Panc1 (cell line): ENCODE data around the gene TNN. TPM values are rescaled to one million over a fixed set of nuclear protein-coding genes. Genes with fewer than 3 reads are reported as not detected.

ENCODE experiments used
- ATAC-seq: fragments of 200-7000 bp; cut with Tn5 transposase; 2 replicates; pipeline ENCODE4 v1.9.1; 2020; ENCODE audit warnings: mild to moderate bottlenecking, moderate library complexity
- BruUV-seq: library from RNA; stranded (reverse); fragments of 400-500 nt; replicated peaks from 2 replicates; lab custom pipeline; 2021; lab: Mats Ljungman, UMichigan
- CTCF ChIA-PET: fragments of 300-600 bp; sonication (Branson Sonifier 250); formaldehyde crosslinking; loops from one replicate; lab custom pipeline; 2022; ENCODE audit warnings: antibody characterized with exemption; lab: Charles Lee
- POLR2A ChIA-PET: fragments of 300-600 bp; sonication (Branson Sonifier 250); formaldehyde crosslinking; loops from one replicate; lab custom pipeline; 2022; ENCODE audit warnings: antibody characterized with exemption; lab: Charles Lee
- DNase-seq: peaks from one replicate; pipeline ENCODE4 v3.0.0-alpha.2; 2010; ENCODE audit warnings: low read depth, low spot score
- H3K27ac ChIP-seq: 2 replicates; pipeline ENCODE4 v1.5.1; 2011; ENCODE audit warnings: mild to moderate bottlenecking, low read length, inconsistent platforms
- H3K27me3 ChIP-seq: fragments of 200-500 bp; sonication (Bioruptor generic); 2 replicates; pipeline ENCODE4 v1.6.0; 2014; ENCODE audit warnings: low read length, inconsistent platforms; ENCODE audit not compliant: control insufficient read depth, insufficient read depth
- H3K36me3 ChIP-seq: fragments of 200-500 bp; sonication (Bioruptor generic); 2 replicates; pipeline ENCODE4 v1.5.1; 2014; ENCODE audit warnings: inconsistent platforms, mild to moderate bottlenecking, low read length, moderate library complexity; ENCODE audit not compliant: control insufficient read depth, insufficient read depth
- H3K4me1 ChIP-seq: 2 replicates; pipeline ENCODE4 v1.5.1; 2011; ENCODE audit warnings: inconsistent platforms, mild to moderate bottlenecking, low read length, moderate library complexity; ENCODE audit not compliant: control insufficient read depth, insufficient read depth
- H3K4me3 ChIP-seq, 2 experiments: 2 replicates each; pipeline ENCODE4 v1.5.1; 2011 to 2012; ENCODE audit warnings: low read depth in 2 of 2, low read length in 2 of 2, mild to moderate bottlenecking in 2 of 2, inconsistent platforms in 1 of 2, moderate library complexity in 1 of 2
- H3K9me3 ChIP-seq: fragments of 200-500 bp; sonication (Bioruptor generic); 2 replicates; pipeline ENCODE4 v1.5.1; 2014; ENCODE audit warnings: low read depth, mild to moderate bottlenecking, inconsistent platforms, low read length, moderate library complexity; ENCODE audit not compliant: control insufficient read depth, insufficient read depth
- CTCF ChIP-seq: fragments of 450-650 bp; IDR thresholded peaks from 2 replicates; pipeline ENCODE4 v1.5.1; 2017; ENCODE audit warnings: mild to moderate bottlenecking
- POLR2AphosphoS5 ChIP-seq: IDR thresholded peaks from 2 replicates; pipeline ENCODE4 v1.6.1; 2012; ENCODE audit warnings: mild to moderate bottlenecking, low read depth, low read length, moderate library complexity
- REST ChIP-seq, 2 experiments: IDR thresholded peaks; 2 replicates each; pipeline ENCODE4 v1.6.1; 2011 to 2012; ENCODE audit warnings: low read depth in 2 of 2, control low read depth in 1 of 2, low read length in 1 of 2, mild to moderate bottlenecking in 1 of 2, moderate library complexity in 1 of 2; ENCODE audit not compliant: insufficient read depth in 1 of 2
- SIN3A ChIP-seq: IDR thresholded peaks from 2 replicates; pipeline ENCODE4 v1.6.1; 2012; ENCODE audit warnings: low read depth, mild to moderate bottlenecking, low read length, moderate library complexity, borderline replicate concordance; ENCODE audit not compliant: insufficient read depth
- TCF7L2 ChIP-seq: IDR thresholded peaks from 2 replicates; pipeline ENCODE4 v1.6.1; 2011; ENCODE audit warnings: mild to moderate bottlenecking, low read depth, low read length, inconsistent platforms
- in situ Hi-C: cut with HindIII; loops from 2 replicates; pipeline ENCODE4 v1.10.0; 2016; ENCODE audit warnings: low sequenced_read_pairs, low pct_unique_long_range_greater_than_20kb
- intact Hi-C: fragments of 100-400 bp; cut with micrococcal nuclease; formaldehyde crosslinking; loops from one replicate; pipeline ENCODE4 v1.10.0; 2022; ENCODE audit not compliant: unreplicated experiment
- total RNA-seq: library from RNA; stranded (reverse); gene quantifications from one replicate; pipeline ENCODE4 v1.2.1, GENCODE V29; 2021; ENCODE audit not compliant: unreplicated experiment

The TNN gene
- total RNA-seq, 1 experiment from 2014 or later: not detected

- in situ Hi-C loops (no loop called here), intact Hi-C loops (loop anchor here (1.0 to 10.0 kb wide), 3 partner anchors 163 to 1689 kb away; no protein-coding TSS in a partner anchor)
- ATAC-seq (no peak), DNase-seq (no peak)
- CTCF ChIA-PET: interaction anchor here (0.8 to 1.2 kb wide), 2 partner anchors 163 to 720 kb away, joined by 3 read pairs; no protein-coding TSS in a partner anchor
- H3K4me3 ChIP-seq: no peak overlapping the region
- no peak for TF ChIP-seq POLR2AphosphoS5
- no peak for TF ChIP-seq CTCF
- no peak for TF ChIP-seq REST (IDR thresholded peaks at IDR 0.05; ENCODE audit: insufficient read depth in 1 of 2, low read depth in 2 of 2, low read length in 1 of 2)
- no peak for TF ChIP-seq SIN3A
- H3K27me3 ChIP-seq: peaks cover 9% of the 10 kb centered on the region
- no peak overlapping the region for H3K27ac ChIP-seq
- no peaks in the 10 kb centered on the region for H3K9me3 ChIP-seq
- H3K36me3 ChIP-seq: no peaks in the 10 kb centered on the region
- H3K4me1 ChIP-seq: no peaks in the 10 kb centered on the region
- POLR2A ChIA-PET: no interaction called here
- no TSS peak for BruUV-seq
Measured at GRCh38 chr1:175155936-175156335, 88.3 kb downstream of the TNN start.

GRCh38 chr1:175157200-175157599 lies 89.6 kb downstream of the TNN start:
- Histone ChIP-seq H3K9me3 (no peaks in the 10 kb centered on the region), H3K4me3 (no peak overlapping the region), H3K36me3 (no peaks in the 10 kb centered on the region), H3K27me3 (peaks cover 3% of the 10 kb centered on the region), H3K4me1 (no peaks in the 10 kb centered on the region), H3K27ac (no peak overlapping the region)
- ChIA-PET POLR2A (no interaction called here), CTCF (no interaction called here)
- intact Hi-C loops (loop anchor here (10.0 kb wide), 2 partner anchors 728 to 1688 kb away; no protein-coding TSS in a partner anchor), in situ Hi-C loops (no loop called here)
- no TSS peak for BruUV-seq
- ATAC-seq (no peak), DNase-seq (no peak)
- TF ChIP-seq TCF7L2 (no peak), CTCF (no peak), REST (IDR thresholded peaks at IDR 0.05; ENCODE audit: insufficient read depth in 1 of 2, low read depth in 2 of 2, low read length in 1 of 2) (no peak)
